GM19035 (cell line): ENCODE measurements around the gene NAA10.

ENCODE experiments used
- ATAC-seq: cut with Tn5 transposase; IDR thresholded peaks from one replicate; pipeline ENCODE4 v1.9.1; 2021; ENCODE audit not compliant: unreplicated experiment

The NAA10 gene

GRCh38 chrX:153885968-153886903 is 48.6 kb downstream of the NAA10 start, which contains the start of gene L1CAM:
Gene L1CAM (minus strand): TSS chrX:153886173. CDS start chrX:153875836, 10,337 bp downstream.
- ATAC-seq: no peak

- no peak for ATAC-seq
These were observed 49.5 kb downstream of the NAA10 start for GRCh38 chrX:153885208-153885787.

- ATAC-seq: no peak
These were observed 50.2 kb downstream of the NAA10 start for GRCh38 chrX:153884590-153884989.

- no peak for ATAC-seq
These were observed 50.7 kb downstream of the NAA10 start for GRCh38 chrX:153884136-153884535.

GRCh38 chrX:153883163-153883843 is 51.5 kb downstream of the NAA10 start:
- no peak for ATAC-seq

- ATAC-seq: no peak
These were observed 52.3 kb downstream of the NAA10 start for GRCh38 chrX:153882557-153882956.

GRCh38 chrX:153882086-153882498 is 52.7 kb downstream of the NAA10 start:
- ATAC-seq: no peak

- ATAC-seq: no peak
These were observed 53.6 kb downstream of the NAA10 start for GRCh38 chrX:153881281-153881680.

GRCh38 chrX:153880440-153880815 is 54.4 kb downstream of the NAA10 start:
- ATAC-seq: no peak

- ATAC-seq: no peak
These were observed 54.9 kb downstream of the NAA10 start for GRCh38 chrX:153879741-153880439.
